Peyer's patch (tissue), 4 donors: Measurements from ENCODE around the gene NAV3. TPM values are rescaled to one million over a fixed set of nuclear protein-coding genes. Genes with fewer than 3 reads are reported as not detected.
"Not testable (repeated sequence)": the region's sequence is repeated elsewhere in the genome, so short reads cannot be mapped to it uniquely, and the experiment has no call there.

Experiments
- DNase-seq, 3 donors: peaks; one replicate each; pipeline ENCODE4 v3.0.0-alpha.2; 2017 to 2019
- H3K27ac ChIP-seq, 4 donors: fragments of 200-600 bp; sonication (generic); one replicate each; pipeline ENCODE4 v1.5.1; 2016 to 2019
- H3K27me3 ChIP-seq, 2 donors: fragments of 200-600 bp; sonication (generic); one replicate each; pipeline ENCODE4 v1.5.1; 2019
- H3K36me3 ChIP-seq, 3 donors: fragments of 200-600 bp; sonication (generic); one replicate each; pipeline ENCODE4 v1.5.1; 2016 to 2019
- H3K4me1 ChIP-seq, 4 donors: fragments of 200-600 bp; sonication (generic); one replicate each; pipeline ENCODE4 v1.5.1; 2016 to 2019
- H3K4me3 ChIP-seq, 4 donors: fragments of 200-600 bp; sonication (generic); 1 replicate in 3 of 4; 2 replicates in 1 of 4; pipeline ENCODE4 v1.5.1; 2016 to 2019; ENCODE audit warnings: mild to moderate bottlenecking in 1 of 4
- H3K9me3 ChIP-seq, 4 donors: fragments of 200-600 bp; sonication (generic); one replicate each; pipeline ENCODE4 v1.5.1; 2016 to 2019; ENCODE audit warnings: mild to moderate bottlenecking in 1 of 4
- POLR2A ChIP-seq, 2 donors: fragments of 450-650 bp; IDR thresholded peaks; one replicate each; pipeline ENCODE4 v1.5.1; 2017; ENCODE audit warnings: antibody characterized with exemption in 2 of 2, mild to moderate bottlenecking in 2 of 2, moderate library complexity in 2 of 2
- total RNA-seq, 4 donors: library from RNA; depleted of rRNA; stranded (reverse); fragments of >200 nt; gene quantifications; one replicate each; pipeline ENCODE4 v1.1.0, GENCODE V29; 2016
- TF ChIP-seq, protein P1 (sequence below), 6 experiments: fragments of 450-650 bp in 4 of 6; fragments of 200-600 bp in 2 of 6; sonication (generic) in 1 of 6; IDR thresholded peaks; one replicate each; pipeline ENCODE4 v1.5.1; 2017 to 2019; ENCODE audit warnings: antibody characterized with exemption in 6 of 6, mild to moderate bottlenecking in 3 of 6, moderate library complexity in 1 of 6

Gene NAV3
- total RNA-seq, 4 donors from 2014 or later: 1.9 to 4.1 (median 2.8) TPM

DNA sequence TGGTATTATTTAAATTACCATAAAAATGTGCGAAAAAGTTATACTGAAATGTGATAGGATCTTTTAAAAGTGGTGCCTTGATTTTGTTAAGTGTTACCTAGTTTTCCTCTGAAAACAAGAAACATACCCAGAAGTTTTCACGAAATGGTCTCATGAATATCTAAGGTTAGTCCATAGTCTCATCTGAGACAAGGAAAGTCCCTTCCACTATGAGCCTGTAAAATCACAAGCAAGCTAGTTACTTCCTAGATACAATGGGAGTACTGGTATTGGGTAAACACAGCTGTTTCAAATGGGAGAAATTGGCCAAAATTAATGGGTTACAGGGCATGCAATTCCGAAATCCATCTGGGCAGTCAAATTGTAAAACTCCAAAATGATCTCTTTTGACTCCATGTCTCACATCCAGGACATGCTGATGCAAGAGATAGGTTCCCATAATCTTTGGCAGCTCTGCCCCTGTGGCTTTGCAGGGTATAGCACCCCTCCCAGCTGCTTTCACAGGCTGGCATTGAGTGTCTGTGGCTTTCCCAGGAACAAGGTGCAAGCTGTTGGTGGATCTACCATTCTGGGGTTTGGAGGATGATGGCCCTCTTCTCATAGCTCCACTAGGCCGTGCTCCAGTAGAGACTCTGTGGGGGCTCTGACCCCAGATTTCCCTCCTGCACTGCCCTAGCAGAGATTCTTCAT is 271.4 kb downstream of the NAV3 start:
- Histone ChIP-seq H3K27ac (no peak overlapping the region), H3K9me3 (no peaks in the 10 kb centered on the region)

DNA sequence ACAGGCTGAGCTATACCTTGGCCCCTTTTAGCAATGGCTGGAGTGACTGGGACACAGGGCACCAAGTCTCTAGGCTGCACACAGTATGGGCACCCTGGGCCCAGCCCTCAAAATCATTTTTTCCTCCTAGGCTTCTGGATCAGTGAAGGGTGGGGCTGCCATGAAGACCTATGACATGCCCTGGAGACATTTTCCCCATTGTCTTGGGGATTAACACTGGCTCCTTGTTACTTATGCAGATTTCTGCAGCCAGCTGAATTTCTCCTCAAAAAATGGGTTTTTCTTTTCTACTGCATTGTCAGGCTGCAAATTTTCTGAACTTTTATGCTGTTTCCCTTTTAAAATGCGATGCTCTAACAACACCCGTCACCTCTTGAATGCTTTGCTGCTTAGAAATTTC is 272.1 kb downstream of the NAV3 start:
- H3K9me3 ChIP-seq, H3K27ac ChIP-seq, DNase-seq, H3K27me3 ChIP-seq, H3K36me3 ChIP-seq, H3K4me3 ChIP-seq, H3K4me1 ChIP-seq: not testable (repeated sequence)

More for the DNA sequence above, 271.4 kb downstream of the NAV3 start:
- Histone ChIP-seq H3K4me1 (no peaks in the 10 kb centered on the region), H3K27me3 (no peaks in the 10 kb centered on the region), H3K4me3 (no peak overlapping the region), H3K36me3 (no peaks in the 10 kb centered on the region)
- no peak for DNase-seq
- no peak for TF ChIP-seq POLR2A (IDR thresholded peaks at IDR 0.05)

DNA sequence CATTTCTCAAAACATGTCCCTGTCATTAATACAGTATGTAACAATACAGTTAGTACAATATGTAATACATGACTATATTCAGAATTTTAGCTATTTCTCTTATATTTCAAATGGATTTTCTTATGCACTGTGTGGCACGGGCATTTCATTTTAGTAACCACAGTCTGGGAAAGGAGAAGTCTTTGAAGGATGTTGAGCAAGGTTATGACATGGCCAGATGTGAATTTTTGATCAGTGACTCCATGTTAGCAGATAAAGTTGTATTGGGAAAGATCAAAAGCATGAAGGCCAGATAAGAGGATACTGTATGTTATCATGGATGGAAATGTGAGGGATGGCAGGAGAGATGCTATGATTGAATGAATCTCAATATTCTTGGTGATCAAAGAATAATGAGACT is 285.2 kb downstream of the NAV3 start:
- H3K36me3 ChIP-seq: no peaks in the 10 kb centered on the region
- H3K4me3 ChIP-seq: no peak overlapping the region
- H3K27me3 ChIP-seq: no peaks in the 10 kb centered on the region
- no peak for TF ChIP-seq POLR2A (IDR thresholded peaks at IDR 0.05)
- TF ChIP-seq, protein P1, sequence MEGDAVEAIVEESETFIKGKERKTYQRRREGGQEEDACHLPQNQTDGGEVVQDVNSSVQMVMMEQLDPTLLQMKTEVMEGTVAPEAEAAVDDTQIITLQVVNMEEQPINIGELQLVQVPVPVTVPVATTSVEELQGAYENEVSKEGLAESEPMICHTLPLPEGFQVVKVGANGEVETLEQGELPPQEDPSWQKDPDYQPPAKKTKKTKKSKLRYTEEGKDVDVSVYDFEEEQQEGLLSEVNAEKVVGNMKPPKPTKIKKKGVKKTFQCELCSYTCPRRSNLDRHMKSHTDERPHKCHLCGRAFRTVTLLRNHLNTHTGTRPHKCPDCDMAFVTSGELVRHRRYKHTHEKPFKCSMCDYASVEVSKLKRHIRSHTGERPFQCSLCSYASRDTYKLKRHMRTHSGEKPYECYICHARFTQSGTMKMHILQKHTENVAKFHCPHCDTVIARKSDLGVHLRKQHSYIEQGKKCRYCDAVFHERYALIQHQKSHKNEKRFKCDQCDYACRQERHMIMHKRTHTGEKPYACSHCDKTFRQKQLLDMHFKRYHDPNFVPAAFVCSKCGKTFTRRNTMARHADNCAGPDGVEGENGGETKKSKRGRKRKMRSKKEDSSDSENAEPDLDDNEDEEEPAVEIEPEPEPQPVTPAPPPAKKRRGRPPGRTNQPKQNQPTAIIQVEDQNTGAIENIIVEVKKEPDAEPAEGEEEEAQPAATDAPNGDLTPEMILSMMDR (IDR thresholded peaks at IDR 0.05): no peak
- H3K4me1 ChIP-seq: no peaks in the 10 kb centered on the region
- DNase-seq: no peak
- peaks cover 0 to 6% (median 0%) of the 10 kb centered on the region in 4 donors for H3K9me3 ChIP-seq
- no peak overlapping the region for H3K27ac ChIP-seq

GRCh38 chr12:78118036-78118435 is 287.3 kb downstream of the NAV3 start:
- Histone ChIP-seq H3K9me3 (peaks cover 0 to 4% (median 0%) of the 10 kb centered on the region in 4 donors), H3K4me3 (no peak overlapping the region), H3K27ac (no peak overlapping the region), H3K36me3 (no peaks in the 10 kb centered on the region), H3K27me3 (no peaks in the 10 kb centered on the region), H3K4me1 (no peaks in the 10 kb centered on the region)
- no peak for DNase-seq
- no peak for TF ChIP-seq POLR2A (IDR thresholded peaks at IDR 0.05)
- TF ChIP-seq, protein P1 (IDR thresholded peaks at IDR 0.05): no peak

- TF ChIP-seq, protein P1 (IDR thresholded peaks at IDR 0.05): no peak
- TF ChIP-seq POLR2A (IDR thresholded peaks at IDR 0.05): no peak
- Histone ChIP-seq H3K4me3 (no peak overlapping the region), H3K4me1 (no peaks in the 10 kb centered on the region), H3K9me3 (no peaks in the 10 kb centered on the region), H3K27ac (no peak overlapping the region), H3K36me3 (no peaks in the 10 kb centered on the region), H3K27me3 (no peaks in the 10 kb centered on the region)
- no peak for DNase-seq
Measured at GRCh38 chr12:78118486-78118885, 287.8 kb downstream of the NAV3 start.

DNA sequence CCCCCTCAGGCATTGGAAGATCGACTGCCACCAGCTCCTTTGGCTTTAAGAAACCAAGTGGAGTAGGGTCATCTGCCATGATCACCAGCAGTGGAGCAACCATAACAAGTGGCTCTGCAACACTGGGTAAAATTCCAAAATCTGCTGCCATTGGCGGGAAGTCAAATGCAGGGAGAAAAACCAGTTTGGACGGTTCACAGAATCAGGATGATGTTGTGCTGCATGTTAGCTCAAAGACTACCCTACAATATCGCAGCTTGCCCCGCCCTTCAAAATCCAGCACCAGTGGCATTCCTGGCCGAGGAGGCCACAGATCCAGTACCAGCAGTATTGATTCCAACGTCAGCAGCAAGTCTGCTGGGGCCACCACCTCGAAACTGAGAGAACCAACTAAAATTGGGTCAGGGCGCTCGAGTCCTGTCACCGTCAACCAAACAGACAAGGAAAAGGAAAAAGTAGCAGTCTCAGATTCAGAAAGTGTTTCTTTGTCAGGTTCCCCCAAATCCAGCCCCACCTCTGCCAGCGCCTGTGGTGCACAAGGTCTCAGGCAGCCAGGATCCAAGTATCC is 288.7 kb downstream of the NAV3 start:
- Histone ChIP-seq H3K9me3 (no peaks in the 10 kb centered on the region), H3K27me3 (no peaks in the 10 kb centered on the region), H3K36me3 (no peaks in the 10 kb centered on the region), H3K4me3 (no peak overlapping the region), H3K27ac (no peak overlapping the region), H3K4me1 (no peaks in the 10 kb centered on the region)
- DNase-seq: no peak
- TF ChIP-seq POLR2A (IDR thresholded peaks at IDR 0.05): no peak
- TF ChIP-seq, protein P1 (IDR thresholded peaks at IDR 0.05): no peak
